Measurements from ENCODE around the gene GDNF.
A peak's percentile ranks its signal among the peaks of the same experiment; 100 is the strongest.
"Not testable (repeated sequence)": the region's sequence is repeated elsewhere in the genome, so short reads cannot be mapped to it uniquely, and the experiment has no call there.

The GDNF gene

DNA sequence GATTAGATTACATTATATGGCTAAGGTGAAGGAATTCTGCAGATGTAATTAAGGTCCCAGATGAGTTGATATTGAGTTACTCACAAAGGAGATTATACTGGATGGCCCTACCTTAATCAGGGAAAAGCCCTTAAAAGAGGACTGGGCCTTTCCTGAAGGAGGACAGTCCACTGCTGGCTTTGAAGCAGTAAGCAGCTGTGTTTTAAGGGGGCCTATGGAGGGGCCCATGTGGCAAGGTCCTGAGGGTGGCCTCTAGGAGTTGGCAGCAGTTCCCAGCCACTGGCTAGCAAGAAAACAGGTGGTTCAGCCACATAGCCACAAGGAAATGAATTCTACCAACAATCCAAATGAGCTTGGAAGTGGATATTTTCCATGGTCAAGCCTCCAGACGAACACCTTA lies 36.4 kb upstream of the GDNF start:
- no peak for DNase-seq (ENCODE audit: low read depth, low spot score)
- CTCF ChIA-PET: interaction anchor here (1.1 to 1.6 kb wide), 3 partner anchors 12 to 317 kb away, joined by 3 to 5 read pairs (median 4); no protein-coding TSS in a partner anchor
- no peak overlapping the region for H3K4me3 ChIP-seq (ENCODE audit: low read depth, low read length)
- TF ChIP-seq, protein P1, sequence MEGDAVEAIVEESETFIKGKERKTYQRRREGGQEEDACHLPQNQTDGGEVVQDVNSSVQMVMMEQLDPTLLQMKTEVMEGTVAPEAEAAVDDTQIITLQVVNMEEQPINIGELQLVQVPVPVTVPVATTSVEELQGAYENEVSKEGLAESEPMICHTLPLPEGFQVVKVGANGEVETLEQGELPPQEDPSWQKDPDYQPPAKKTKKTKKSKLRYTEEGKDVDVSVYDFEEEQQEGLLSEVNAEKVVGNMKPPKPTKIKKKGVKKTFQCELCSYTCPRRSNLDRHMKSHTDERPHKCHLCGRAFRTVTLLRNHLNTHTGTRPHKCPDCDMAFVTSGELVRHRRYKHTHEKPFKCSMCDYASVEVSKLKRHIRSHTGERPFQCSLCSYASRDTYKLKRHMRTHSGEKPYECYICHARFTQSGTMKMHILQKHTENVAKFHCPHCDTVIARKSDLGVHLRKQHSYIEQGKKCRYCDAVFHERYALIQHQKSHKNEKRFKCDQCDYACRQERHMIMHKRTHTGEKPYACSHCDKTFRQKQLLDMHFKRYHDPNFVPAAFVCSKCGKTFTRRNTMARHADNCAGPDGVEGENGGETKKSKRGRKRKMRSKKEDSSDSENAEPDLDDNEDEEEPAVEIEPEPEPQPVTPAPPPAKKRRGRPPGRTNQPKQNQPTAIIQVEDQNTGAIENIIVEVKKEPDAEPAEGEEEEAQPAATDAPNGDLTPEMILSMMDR (IDR thresholded peaks at IDR 0.05; ENCODE audit: insufficient read depth, low read length, missing control alignments): no peak
- POLR2A ChIA-PET: no interaction called here

DNA sequence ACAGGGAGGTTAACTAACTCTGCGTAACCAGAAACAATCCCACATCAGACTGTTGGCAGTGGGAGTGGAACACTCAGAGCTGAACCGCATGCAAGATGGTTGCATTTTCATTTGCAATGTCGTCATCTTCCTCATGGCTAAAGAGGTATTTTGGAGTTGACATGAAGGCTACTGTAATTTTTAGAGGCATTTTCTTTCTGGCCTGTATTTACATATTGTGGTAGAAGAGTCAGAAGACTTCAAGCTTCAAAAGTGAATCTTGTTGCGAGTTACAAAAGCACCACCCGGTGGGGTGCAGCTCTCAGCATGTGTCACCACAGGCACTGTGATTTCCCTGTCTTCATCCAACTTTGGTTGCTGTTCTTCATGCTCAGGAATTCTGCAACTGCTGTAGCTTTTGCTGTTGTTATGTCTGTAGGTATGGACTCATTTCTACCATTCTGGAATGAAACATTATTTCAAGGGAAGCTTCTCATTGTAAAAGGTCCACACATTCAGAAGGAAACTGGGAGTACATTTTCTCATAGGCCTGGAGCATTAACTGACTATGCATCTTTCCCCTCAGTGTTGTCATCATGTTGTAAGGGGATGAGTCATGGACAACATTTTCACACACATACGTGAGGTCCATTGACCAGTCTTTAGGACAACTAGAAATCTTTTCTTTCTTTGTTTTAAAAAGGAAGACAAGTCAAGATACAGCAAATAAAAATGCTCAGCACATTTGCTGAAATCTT lies 35.4 kb upstream of the GDNF start:
- no peak overlapping the region for H3K4me3 ChIP-seq (ENCODE audit: low read depth, low read length)
- TF ChIP-seq, protein P1 (IDR thresholded peaks at IDR 0.05; ENCODE audit: insufficient read depth, low read length, missing control alignments): no peak
- POLR2A ChIA-PET: interaction anchor here (0.6 to 0.8 kb wide), 3 partner anchors 34 to 242 kb away, joined by 3 to 5 read pairs (median 4); no protein-coding TSS in a partner anchor
- CTCF ChIA-PET: interaction anchor here (1.0 to 1.6 kb wide), 2 partner anchors 11 to 24 kb away, joined by 3 to 5 read pairs; no protein-coding TSS in a partner anchor
- DNase-seq (ENCODE audit: low read depth, low spot score): peak; percentile 72

DNA sequence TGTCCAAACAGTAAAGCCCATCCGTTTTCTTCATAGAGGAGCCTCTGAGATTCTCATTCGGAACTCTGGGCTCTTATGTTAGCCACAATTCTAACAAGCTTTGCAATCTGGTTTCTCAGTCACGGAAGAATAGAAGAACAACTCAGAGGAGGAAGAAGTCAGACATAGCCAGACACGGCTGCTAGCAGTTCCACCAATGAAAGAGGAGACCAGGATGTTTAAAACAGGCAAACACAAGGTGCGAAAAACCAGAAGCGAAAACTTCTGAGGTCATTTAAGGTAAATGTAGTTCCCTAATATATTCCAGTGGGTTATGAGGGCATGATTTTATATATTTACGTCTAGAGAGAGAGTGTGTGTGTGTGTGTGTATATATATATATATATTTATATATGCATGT lies 34.1 kb upstream of the GDNF start:
- ChIA-PET POLR2A (no interaction called here), CTCF (no interaction called here)
- H3K4me3 ChIP-seq (ENCODE audit: low read depth, low read length): no peak overlapping the region
- DNase-seq (ENCODE audit: low read depth, low spot score): no peak
- TF ChIP-seq, protein P1 (IDR thresholded peaks at IDR 0.05; ENCODE audit: insufficient read depth, low read length, missing control alignments): no peak

DNA sequence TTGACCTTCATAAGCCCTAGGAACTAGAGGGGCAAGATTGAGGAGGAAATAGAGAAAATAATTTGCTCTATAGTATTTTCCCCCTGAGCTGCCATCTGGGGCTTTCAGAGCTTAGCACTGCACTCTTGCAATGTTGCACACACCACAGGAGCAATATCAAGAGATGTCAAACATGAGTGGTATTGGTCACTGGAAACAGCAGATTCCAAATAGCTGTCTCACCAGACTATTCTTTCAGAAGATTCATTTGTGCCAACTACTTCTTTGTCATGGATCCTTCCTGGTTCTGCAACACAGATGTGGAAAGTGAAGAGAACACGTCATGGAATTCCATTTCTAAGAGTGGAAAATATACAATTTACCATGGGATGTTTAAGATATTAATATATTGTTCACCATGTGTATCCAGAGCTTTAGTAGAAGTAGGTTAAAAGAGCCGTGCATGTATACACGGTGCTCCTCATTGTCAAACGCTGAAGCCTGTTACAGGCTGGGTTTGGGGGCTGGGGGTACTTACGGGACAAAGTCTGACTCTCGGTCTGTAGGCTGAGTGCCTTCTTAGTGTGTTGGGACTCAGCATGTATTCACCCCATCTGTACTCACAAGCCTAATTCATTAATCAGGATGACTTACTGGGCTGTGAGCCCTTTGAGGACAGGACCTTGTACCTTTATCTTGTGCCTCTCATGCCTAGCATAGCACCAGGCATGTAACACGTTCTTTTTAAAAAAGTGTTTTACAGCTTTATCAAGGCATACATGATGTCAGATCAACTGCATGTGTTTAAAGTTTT lies 31.4 kb upstream of the GDNF start:
- TF ChIP-seq, protein P1 (IDR thresholded peaks at IDR 0.05; ENCODE audit: insufficient read depth, low read length, missing control alignments): no peak
- no peak overlapping the region for H3K4me3 ChIP-seq (ENCODE audit: low read depth, low read length)
- CTCF ChIA-PET: interaction anchor here (1.0 to 1.2 kb wide), 2 partner anchors 32 to 322 kb away, joined by 4 to 6 read pairs; partner anchors contain the start of gene GDNF
- POLR2A ChIA-PET: interaction anchor here (1.3 to 1.5 kb wide), 2 partner anchors 18 to 32 kb away, joined by 3 to 5 read pairs; partner anchors contain the start of gene GDNF
- peak; percentile 58 for DNase-seq (ENCODE audit: low read depth, low spot score)

DNA sequence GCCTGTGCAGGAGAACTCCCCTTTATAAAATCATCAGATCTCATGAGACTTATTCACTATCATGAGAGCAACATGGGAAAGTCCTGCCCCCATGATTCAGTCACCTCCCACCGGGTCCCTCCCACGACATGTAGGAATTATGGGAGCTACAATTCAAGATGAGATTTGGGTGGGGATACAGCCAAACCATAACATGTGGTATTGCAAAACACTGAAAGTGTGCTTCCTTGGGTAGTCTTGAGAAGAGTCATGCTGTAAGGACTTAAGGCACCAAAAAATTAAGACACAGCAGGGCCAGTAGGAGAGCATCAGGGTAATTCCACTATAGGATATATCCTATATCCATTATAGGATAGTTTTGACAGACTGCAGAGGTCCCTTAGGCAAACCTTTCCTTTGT lies 29.4 kb upstream of the GDNF start:
- TF ChIP-seq, protein P1 (IDR thresholded peaks at IDR 0.05; ENCODE audit: insufficient read depth, low read length, missing control alignments): no peak
- no peak overlapping the region for H3K4me3 ChIP-seq (ENCODE audit: low read depth, low read length)
- CTCF ChIA-PET: no interaction called here
- POLR2A ChIA-PET: no interaction called here
- DNase-seq (ENCODE audit: low read depth, low spot score): no peak

DNA sequence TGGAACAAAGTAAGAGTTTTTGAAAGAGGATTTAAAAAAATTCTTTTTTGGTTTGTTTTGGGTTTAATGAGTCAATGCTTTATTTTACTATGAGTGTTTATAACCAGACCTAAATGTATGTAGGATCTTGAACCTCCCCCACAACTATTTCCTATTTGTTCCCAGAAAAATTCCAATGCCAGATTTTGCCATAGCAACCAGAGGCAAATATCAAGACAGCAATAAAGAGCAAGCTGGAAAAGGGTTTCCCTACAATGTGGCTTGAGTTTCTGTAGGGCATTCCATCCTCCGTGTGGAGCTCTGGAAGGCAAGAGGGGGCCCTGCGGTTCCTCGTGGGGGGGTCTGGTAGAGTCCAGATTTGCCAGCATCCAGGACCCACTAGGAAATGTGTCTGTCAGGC lies 27.8 kb upstream of the GDNF start:
- TF ChIP-seq, protein P1 (IDR thresholded peaks at IDR 0.05; ENCODE audit: insufficient read depth, low read length, missing control alignments): peak; percentile 12
- H3K4me3 ChIP-seq (ENCODE audit: low read depth, low read length): no peak overlapping the region
- peak; percentile 54 for DNase-seq (ENCODE audit: low read depth, low spot score)
- ChIA-PET CTCF (interaction anchor here (1.2 kb wide), 1 partner anchor 37 kb away, joined by 3 read pairs; no protein-coding TSS in a partner anchor), POLR2A (no interaction called here)

DNA sequence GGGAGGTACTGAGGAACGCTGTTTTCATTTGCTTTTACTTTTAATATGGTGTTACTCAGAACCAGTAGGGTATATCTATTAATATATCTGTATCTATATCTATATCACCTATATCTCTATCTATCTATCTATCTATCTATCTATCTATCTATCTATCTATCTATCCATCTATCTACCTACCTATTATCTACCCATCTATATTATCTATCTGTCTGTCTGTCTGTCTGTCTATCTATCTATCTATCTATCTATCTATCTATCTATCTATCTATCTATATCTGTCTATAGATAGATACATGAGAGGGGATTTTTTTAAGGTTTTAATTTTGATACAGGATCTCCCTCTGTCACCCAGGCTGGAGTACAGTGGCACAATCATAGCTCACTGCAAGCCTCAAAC lies 23.1 kb upstream of the GDNF start:
- POLR2A ChIA-PET; H3K4me3 ChIP-seq (ENCODE audit: low read depth, low read length); CTCF ChIA-PET; DNase-seq (ENCODE audit: low read depth, low spot score): not testable (repeated sequence)
